HL-60 (cell line): ENCODE results near the gene RSPO4.

Experiments used
- GABPA ChIP-seq: IDR thresholded peaks from 2 replicates; pipeline ENCODE4 v1.6.1; 2012; ENCODE audit warnings: low read depth
- POLR2AphosphoS5 ChIP-seq: IDR thresholded peaks from 2 replicates; pipeline ENCODE4 v1.6.1; 2012; ENCODE audit warnings: low read depth
- TF ChIP-seq, protein P1 (sequence below): IDR thresholded peaks from one replicate; pipeline ENCODE4 v1.5.1; 2011; ENCODE audit warnings: low read length, control low read depth, inconsistent platforms; ENCODE audit not compliant: insufficient read depth

DNA sequence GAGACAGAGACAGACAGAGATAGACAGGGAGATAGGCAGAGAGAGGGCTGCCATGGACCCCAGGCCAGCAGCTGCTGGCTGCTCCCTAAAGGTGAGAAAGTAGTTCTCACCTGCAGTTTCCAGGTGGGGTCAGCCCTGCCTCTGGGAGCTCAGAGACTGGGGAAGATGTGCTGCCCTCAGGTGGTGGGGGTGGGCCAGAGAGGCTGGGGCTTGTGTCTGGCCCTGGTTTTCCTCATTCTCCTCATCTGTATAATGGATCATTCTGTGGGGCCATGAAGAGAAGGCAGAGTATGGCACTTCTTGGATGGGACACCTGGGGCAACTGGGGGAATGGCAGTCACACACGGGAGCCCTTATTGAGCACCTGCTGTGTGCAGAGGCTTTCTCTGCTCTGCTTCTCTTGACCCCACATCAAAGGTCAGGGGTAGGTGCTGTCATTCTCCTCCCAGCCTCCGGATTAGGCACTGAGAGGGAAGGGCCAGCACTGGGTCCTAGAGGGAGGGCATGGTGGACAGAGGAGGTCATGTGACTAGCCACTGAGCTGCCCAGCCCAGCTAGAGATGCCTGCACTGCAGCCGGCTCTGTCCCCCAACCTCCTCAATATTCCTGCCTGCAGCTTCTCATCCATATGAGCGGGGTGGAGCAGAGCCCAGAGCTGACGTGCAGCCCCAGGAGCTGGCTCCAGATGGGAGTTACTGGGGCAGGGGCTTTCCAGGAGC is 90.1 kb downstream of the RSPO4 start:
- TF ChIP-seq GABPA (no peak), POLR2AphosphoS5 (no peak)
- TF ChIP-seq, protein P1, sequence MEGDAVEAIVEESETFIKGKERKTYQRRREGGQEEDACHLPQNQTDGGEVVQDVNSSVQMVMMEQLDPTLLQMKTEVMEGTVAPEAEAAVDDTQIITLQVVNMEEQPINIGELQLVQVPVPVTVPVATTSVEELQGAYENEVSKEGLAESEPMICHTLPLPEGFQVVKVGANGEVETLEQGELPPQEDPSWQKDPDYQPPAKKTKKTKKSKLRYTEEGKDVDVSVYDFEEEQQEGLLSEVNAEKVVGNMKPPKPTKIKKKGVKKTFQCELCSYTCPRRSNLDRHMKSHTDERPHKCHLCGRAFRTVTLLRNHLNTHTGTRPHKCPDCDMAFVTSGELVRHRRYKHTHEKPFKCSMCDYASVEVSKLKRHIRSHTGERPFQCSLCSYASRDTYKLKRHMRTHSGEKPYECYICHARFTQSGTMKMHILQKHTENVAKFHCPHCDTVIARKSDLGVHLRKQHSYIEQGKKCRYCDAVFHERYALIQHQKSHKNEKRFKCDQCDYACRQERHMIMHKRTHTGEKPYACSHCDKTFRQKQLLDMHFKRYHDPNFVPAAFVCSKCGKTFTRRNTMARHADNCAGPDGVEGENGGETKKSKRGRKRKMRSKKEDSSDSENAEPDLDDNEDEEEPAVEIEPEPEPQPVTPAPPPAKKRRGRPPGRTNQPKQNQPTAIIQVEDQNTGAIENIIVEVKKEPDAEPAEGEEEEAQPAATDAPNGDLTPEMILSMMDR: no peak
